Measurements from ENCODE around the gene ME1. TPM values are rescaled to one million over a fixed set of nuclear protein-coding genes. Genes with fewer than 3 reads are reported as not detected.

ME1 gene
- 36.3 to 40.5 TPM (median 38.2 TPM) in 5 replicates for total RNA-seq (2022; extraction: Qiagen RNA extraction)

GRCh38 chr6:83430611-83431544 lies at the start of gene ME1:
Gene ME1, minus strand, starts transcription at chr6:83431051. Its CDS starts 97 bp downstream, at chr6:83430954.

GRCh38 chr6:83192871-83193746 lies 237.7 kb downstream of the ME1 start, which contains the start of the genes PGM3 and RWDD2A:
Gene PGM3, minus strand, starts transcription at chr6:83193265. Its CDS starts 2,253 bp downstream, at chr6:83191012.
Gene RWDD2A, plus strand, starts transcription at chr6:83193357. Its CDS starts 1,095 bp downstream, at chr6:83194452.

Other genes with a start within 250 kb of the ME1 start
- 21.7 to 27.3 TPM (median 25.5 TPM) in 5 replicates for gene PGM3, start 237.8 kb downstream of the ME1 start, total RNA-seq (2022; extraction: Qiagen RNA extraction)
- 1.4 to 1.9 TPM (median 1.6 TPM) in 5 replicates for gene RWDD2A, start 237.7 kb downstream of the ME1 start, total RNA-seq (2022; extraction: Qiagen RNA extraction)
- gene PRSS35, start 81.5 kb upstream of the ME1 start, total RNA-seq (2022; extraction: Qiagen RNA extraction) = 0.07 TPM in 1 of 5 replicates, not detected in the others

Data from A549 treated with Mapracorat at 1 μM for 4 hours (cell line).